GM18498 (cell line): ENCODE measurements around the gene CARHSP1.
"Not testable (repeated sequence)": the region's sequence is repeated elsewhere in the genome, so short reads cannot be mapped to it uniquely, and the experiment has no call there.

Source experiments
- ATAC-seq: cut with Tn5 transposase; IDR thresholded peaks from one replicate; pipeline ENCODE4 v1.9.1; 2021; ENCODE audit warnings: mild to moderate bottlenecking, moderate library complexity; ENCODE audit not compliant: unreplicated experiment

CARHSP1 gene

GRCh38 chr16:8858994-8859912 lies 9.6 kb downstream of the CARHSP1 start:
- no peak for ATAC-seq

GRCh38 chr16:8855972-8856371 lies 12.8 kb downstream of the CARHSP1 start:
- no peak for ATAC-seq

DNA sequence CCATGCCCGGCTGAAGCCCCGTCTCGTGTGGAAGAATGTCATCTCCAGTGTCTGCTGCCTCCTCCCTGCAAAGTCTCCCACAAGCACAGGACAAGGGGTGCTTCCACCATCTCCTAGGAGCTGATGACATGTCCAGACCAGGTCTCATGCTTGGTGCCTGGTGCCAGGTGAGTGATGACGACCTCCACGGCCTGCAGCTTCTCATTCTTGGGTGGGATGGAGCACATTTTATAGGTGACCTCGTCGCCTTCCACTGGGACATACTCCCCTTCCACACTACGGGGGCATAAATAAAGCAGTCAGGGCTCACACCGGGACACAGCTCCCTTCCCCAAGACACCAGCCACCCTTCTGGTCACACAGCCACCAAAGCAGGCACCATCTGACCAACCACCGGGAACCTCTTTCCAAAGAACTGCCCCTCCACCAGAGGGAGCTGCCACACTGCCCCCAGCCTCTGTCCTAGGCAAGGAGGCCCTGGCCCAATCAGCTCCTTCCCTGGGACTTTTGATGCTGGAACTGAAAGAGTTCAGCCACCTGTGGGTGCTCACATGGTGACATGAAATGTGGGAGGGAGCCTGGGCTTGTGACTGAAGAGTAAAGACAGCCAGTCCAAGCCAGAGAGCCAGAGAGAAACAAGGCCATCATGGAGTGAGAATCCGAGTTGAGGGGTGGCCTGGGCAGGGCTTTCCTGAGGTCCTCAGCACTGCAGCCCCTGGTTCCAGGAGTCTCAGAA lies 13.6 kb downstream of the CARHSP1 start:
- ATAC-seq = no peak

DNA sequence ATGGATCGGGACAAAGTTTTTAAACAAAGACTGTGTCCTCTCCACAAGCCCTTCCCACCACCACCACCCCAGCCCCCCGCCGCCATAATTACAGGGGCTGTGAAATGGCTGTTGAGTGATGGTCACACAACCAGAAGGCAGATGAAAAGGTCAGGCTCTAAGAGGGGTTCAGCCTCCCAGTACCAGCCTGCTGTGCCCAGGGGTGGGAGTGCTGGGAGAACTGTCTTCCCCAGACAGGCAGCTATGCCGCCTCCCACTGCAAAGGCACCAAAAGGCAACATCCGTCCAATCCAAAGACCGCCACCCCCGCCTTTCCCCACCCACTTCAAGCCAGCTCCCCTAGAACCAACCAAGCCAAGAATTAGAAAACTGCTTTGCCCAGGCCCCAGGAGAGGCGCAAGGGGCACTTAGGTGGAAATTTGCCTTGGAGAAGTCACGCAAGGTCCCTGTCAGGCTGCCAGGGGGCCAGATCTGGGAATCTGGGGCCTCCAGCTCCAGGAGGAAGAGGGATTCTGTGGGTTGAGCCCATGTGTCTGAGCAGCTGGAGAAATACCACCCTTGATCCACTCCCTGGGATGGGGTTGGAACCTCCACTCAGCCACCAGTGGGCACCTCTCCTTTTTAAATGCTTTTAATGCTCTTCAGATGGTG lies 14.4 kb downstream of the CARHSP1 start:
- no peak for ATAC-seq

DNA sequence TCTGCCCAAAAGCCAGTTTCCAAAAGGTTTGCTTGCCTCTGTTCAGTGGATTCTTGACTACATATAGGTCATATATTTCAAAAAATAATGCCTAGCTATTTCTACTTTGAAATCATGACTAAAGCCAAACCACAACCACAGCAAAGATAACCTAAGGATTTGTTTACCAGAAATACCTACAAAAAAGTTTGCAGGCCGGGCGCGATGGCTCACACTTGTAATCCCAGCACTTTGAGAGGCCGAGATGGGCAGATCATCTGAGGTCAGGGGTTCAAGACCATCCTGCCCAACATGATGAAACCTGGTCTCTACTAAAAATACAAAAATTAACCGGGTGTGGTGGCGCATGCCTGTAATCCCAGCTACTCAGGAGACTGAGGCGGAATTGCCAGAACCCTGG lies 15.2 kb downstream of the CARHSP1 start:
- no peak for ATAC-seq

DNA sequence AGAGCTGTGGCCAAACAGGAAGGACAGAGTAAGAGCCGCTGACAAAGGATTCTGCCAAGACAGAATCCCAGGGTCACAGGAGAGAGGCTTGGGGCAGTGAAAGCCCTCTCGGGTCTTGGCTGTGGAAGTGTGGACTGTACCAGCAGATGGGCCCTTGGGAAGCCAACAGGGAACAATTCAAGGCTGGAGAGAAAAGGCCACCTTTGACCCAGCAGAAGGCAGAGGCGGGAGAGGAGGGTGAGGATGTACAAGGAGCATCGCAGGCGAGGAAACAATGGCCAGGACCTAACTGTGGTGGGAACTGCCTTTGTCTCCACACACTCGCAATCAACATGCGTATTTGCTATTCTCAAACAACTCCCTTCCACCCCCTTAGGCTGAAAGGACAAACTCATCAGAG lies 15.7 kb downstream of the CARHSP1 start:
- no peak for ATAC-seq

DNA sequence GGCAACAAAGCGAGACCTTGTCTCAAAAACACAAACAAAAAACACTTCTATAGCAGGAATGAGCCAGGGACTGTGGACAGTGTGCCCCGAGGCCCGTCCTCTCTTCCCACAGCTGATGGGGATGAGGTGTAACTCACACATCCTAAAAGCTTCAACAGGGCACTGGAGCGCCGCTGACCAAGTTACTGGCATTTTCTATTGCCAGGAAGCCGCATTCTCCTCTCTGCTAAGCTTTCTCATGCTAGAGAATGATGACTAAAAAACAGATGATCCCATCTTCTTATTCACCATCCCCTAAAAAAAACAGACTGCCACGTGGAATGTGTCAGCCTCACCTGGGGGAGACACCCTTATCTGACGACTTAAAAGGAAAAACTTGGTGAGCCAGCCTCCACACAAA lies 16.3 kb downstream of the CARHSP1 start:
- ATAC-seq = no peak

DNA sequence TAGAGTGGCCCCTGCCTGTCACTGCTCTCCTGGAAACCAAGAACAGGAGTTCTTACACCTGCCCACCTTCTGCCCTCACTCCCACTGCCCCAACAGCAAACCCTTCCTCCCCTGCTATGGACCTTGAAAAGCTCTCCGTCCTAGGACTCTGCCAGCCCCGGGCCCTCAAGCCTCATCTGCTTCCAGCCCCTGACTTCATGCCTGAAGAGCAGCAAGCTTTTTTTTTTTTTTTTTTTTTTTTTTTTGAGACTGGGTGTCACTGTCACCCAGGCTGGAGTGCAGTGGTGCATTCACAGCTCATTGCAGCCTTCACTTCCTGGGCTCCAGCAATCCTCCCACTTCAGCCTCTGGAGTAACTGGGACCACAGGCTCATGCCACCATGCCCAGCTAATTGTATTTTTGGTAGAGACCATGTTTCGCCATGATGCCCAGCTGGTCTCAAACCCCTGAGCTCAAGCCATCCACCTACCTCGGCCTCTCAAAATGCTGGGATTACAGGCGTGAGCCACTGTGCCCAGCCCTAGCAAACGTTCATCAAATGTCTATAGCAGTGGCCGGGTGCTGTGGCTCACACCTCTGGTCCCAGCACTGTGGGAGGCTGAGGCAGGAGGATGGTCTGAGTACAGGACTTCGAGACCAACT lies 16.9 kb downstream of the CARHSP1 start:
- ATAC-seq = no peak

- ATAC-seq = no peak
These were observed 18.4 kb downstream of the CARHSP1 start for GRCh38 chr16:8850279-8850885.

- ATAC-seq = no peak
These were observed 19.3 kb downstream of the CARHSP1 start for GRCh38 chr16:8849411-8850011.

DNA sequence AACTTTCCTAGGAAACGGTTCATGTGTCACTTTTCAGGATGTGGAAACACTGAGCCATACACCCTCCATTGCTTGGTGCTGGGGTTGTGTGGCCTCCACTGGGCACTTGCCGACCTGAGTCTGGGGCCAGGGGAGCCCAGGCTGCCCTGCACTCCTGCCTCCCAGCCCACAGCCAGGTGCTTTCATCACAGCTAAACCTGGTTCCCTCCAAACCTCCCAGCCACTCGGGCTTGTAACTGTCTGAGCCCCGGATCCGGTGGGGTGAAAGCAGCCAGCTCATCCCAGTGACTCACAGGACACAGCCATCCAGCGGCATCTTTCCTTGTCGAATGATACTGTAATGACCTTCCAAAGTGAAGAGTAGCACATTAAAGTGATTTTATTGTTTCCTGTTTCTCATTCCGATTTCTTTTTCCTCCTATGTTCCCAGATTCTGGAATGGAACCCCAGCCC lies 19.8 kb downstream of the CARHSP1 start:
- no peak for ATAC-seq

DNA sequence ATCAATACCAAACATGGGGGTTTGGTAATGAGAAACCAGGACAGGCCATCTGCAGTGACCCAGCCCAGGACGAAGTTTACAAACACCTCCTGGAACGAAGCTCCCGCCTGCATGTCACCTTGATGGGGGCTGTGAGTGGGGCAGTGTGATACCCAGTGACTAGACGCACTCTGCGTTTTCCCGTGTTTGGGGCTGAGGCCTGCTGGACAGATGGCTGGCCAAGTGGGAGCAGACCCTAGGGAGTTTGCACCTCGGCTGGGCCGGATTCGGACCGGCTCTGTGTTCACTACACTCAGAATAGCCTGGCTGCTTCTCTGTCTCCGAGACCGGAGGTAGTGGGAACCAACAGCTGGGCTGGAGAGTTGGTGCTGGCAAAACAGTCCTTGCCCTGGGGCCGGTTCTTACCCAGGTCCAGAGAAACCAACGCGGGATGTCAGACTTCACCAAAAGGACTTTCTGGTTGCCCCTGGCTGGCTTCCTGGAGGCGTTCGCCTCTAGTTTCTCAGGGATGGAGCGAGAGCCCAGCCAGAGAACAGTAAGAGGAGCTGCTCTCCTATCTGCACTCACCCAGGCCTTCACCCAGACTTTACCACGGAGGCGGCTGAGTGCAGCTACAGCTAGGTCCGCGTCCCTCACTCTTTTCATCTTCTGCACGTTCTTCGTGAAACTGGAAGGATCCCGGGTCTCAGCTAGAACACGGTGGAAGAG lies 20.4 kb downstream of the CARHSP1 start:
- ATAC-seq = no peak

DNA sequence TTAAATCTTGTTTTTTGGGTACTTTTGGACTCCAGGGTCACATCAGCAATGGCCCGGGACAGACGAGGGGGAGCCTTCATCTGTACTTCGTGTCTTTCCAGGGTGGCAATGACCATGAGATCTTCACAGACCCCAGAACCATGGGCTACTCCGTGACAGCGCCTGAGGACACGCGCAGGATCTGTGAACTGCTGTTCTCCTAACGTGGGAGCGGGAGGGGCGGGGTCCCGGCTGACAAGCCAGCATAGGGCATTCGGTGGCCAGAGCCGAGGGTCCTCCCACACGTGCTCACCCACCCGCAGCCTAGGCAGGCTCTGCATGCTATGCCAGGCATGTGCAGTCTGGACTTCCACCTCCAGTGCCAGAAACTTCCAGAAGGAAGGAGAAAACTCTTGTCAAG lies 21.2 kb downstream of the CARHSP1 start:
- no peak for ATAC-seq

GRCh38 chr16:8847145-8847544 lies 21.7 kb downstream of the CARHSP1 start:
- ATAC-seq = no peak

GRCh38 chr16:8846401-8846932 lies 22.3 kb downstream of the CARHSP1 start:
- no peak for ATAC-seq

- no peak for ATAC-seq
These were observed 23.0 kb downstream of the CARHSP1 start for GRCh38 chr16:8845699-8846298.

DNA sequence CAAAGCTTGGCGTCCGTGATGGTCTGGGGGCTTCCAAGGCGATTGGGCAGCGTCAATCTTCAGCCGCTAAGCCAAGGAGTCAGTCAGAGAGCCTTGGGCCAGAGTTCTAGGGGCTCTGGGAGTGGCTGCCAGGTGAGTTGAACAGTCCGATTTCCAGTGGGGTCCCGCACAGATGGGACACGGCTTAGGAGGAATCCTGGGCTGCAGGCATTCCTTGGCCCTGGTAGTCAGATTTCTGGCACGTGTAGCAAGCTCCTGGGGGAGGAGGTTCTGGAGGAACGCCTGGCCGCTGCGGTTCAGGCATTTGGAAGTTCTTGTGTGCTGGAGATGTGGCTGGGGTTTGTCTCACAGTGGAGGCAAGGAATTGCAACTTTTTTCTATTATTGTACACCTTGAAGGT lies 25.5 kb downstream of the CARHSP1 start:
- not testable (repeated sequence) for ATAC-seq

DNA sequence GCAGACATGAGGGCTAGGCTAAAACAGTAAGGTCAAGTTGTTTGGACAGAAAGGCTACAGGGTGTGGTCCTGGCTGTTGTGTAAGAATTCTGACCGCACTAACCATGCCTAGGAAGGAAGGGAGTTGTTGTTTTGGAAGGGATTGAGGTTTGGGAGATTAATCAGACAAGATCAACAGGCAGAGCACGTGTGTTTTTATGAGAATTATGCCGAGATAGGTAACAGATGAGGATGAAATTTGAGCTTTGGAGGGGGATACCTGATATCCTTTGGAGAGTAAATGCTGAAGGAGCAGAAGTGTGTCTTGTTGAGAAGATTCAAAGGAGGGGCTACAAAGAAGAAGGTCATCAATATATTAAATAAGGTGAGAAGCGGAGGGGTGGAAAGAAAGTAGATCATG lies 26.8 kb downstream of the CARHSP1 start:
- ATAC-seq = not testable (repeated sequence)

GRCh38 chr16:8837594-8837993 lies 31.2 kb downstream of the CARHSP1 start:
- not testable (repeated sequence) for ATAC-seq
